Endothelial cell of umbilical vein (primary cell): Measurements from ENCODE around the gene SLC6A20. TPM values are rescaled to one million over a fixed set of nuclear protein-coding genes. Genes with fewer than 3 reads are reported as not detected.
A peak's percentile ranks its signal among the peaks of the same experiment; 100 is the strongest.

Experiments used
- BruUV-seq: library from RNA; stranded (reverse); fragments of 400-500 nt; replicated peaks from 2 replicates; lab custom pipeline; 2021; lab: Mats Ljungman, UMichigan
- CTCF ChIA-PET: fragments of 300-600, 350-600 bp; sonication (Branson Sonifier 250); formaldehyde crosslinking; loops from one replicate; lab custom pipeline; 2021; ENCODE audit warnings: antibody characterized with exemption, inconsistent platforms; lab: Charles Lee
- POLR2A ChIA-PET: fragments of 300-600, 350-600 bp; sonication (Branson Sonifier 250); formaldehyde crosslinking; loops from one replicate; lab custom pipeline; 2021; ENCODE audit warnings: antibody characterized with exemption, inconsistent platforms; lab: Charles Lee
- DNase-seq: peaks from one replicate; pipeline ENCODE4 v3.0.0-alpha.2; 2011; ENCODE audit warnings: low read depth, low spot score
- FAIRE-seq: peaks from 2 replicates; lab custom pipeline; 2011; peaks lifted over from hg19 to GRCh38; lab: Jason Lieb, UNC
- H2AFZ ChIP-seq: 2 replicates; pipeline ENCODE4 v1.6.0; 2012; ENCODE audit warnings: low read depth, low read length, control low read depth, inconsistent platforms
- H3K27ac ChIP-seq: 2 replicates; pipeline ENCODE4 v1.5.1; 2011; ENCODE audit warnings: low read depth, mild to moderate bottlenecking, control low read depth, low read length, moderate library complexity; ENCODE audit not compliant: insufficient read depth
- H3K27me3 ChIP-seq, 2 experiments: 2 replicates each; pipeline versions ENCODE4 v1.6.0 to v1.6.1; 2011; ENCODE audit warnings: low read length in 2 of 2, mixed read lengths in 1 of 2; ENCODE audit not compliant: control insufficient read depth in 2 of 2, insufficient read depth in 2 of 2
- H3K36me3 ChIP-seq, 2 experiments: 2 replicates in 1 of 2; 3 replicates in 1 of 2; pipeline ENCODE4 v1.5.1; 2011; ENCODE audit warnings: low read length in 2 of 2, mild to moderate bottlenecking in 1 of 2, moderate library complexity in 1 of 2; ENCODE audit not compliant: control insufficient read depth in 2 of 2, insufficient read depth in 2 of 2; ENCODE audit errors: extremely low read depth in 1 of 2
- H3K4me1 ChIP-seq: 3 replicates; pipeline ENCODE4 v1.5.1; 2011; ENCODE audit warnings: mild to moderate bottlenecking, low read length; ENCODE audit not compliant: control insufficient read depth, insufficient read depth; ENCODE audit errors: extremely low read depth
- H3K4me2 ChIP-seq: 2 replicates; pipeline ENCODE4 v1.6.1; 2011; ENCODE audit warnings: low read length, control low read depth, mixed read lengths; ENCODE audit not compliant: insufficient read depth
- H3K4me3 ChIP-seq, 3 experiments: fragments of 200-600 bp in 1 of 3; sonication (generic), shearing (Covaris generic) in 1 of 3; replicated peaks in 1 of 3; 2 replicates each; pipeline ENCODE4 v1.5.1; 2011 to 2016; ENCODE audit warnings: control low read depth in 3 of 3, low read length in 3 of 3, mild to moderate bottlenecking in 2 of 3, inconsistent platforms in 1 of 3, low read depth in 1 of 3, moderate library complexity in 1 of 3; ENCODE audit not compliant: insufficient read depth in 1 of 3
- H3K79me2 ChIP-seq: 2 replicates; pipeline ENCODE4 v1.6.0; 2012; ENCODE audit warnings: low read length, inconsistent platforms; ENCODE audit not compliant: control insufficient read depth, insufficient read depth
- H3K9ac ChIP-seq: replicated peaks from 2 replicates; pipeline ENCODE3; 2011; ENCODE audit warnings: low read length, control low read depth; ENCODE audit not compliant: insufficient read depth; ENCODE audit errors: extremely low read depth
- H3K9me1 ChIP-seq: replicated peaks from 3 replicates; pipeline ENCODE4 v1.6.0; 2011; ENCODE audit warnings: mild to moderate bottlenecking, low read length; ENCODE audit not compliant: control insufficient read depth, insufficient read depth; ENCODE audit errors: extremely low read depth
- H3K9me3 ChIP-seq: replicated peaks from 2 replicates; pipeline ENCODE4 v1.5.1; 2012; ENCODE audit warnings: low read length, inconsistent platforms; ENCODE audit not compliant: control insufficient read depth, insufficient read depth
- H4K20me1 ChIP-seq: replicated peaks from 2 replicates; pipeline ENCODE3; 2011; ENCODE audit warnings: mild to moderate bottlenecking, low read length; ENCODE audit not compliant: control insufficient read depth, insufficient read depth; ENCODE audit errors: extremely low read depth
- CTCF ChIP-seq, 2 donors: IDR thresholded peaks; 1 replicate in 1 of 2; 2 replicates in 1 of 2; pipeline ENCODE4 v1.5.1; 2011; ENCODE audit warnings: low read length in 2 of 2, mild to moderate bottlenecking in 2 of 2, moderate library complexity in 2 of 2, control low read depth in 1 of 2, inconsistent platforms in 1 of 2, low read depth in 1 of 2; ENCODE audit not compliant: insufficient read depth in 1 of 2; ENCODE audit errors: extremely low read depth in 1 of 2
- EZH2 ChIP-seq: IDR thresholded peaks from 2 replicates; pipeline ENCODE4 v1.6.1; 2012; ENCODE audit warnings: borderline replicate concordance, low read depth, mild to moderate bottlenecking, moderate library complexity, low read length, inconsistent platforms; ENCODE audit not compliant: severe bottlenecking
- FOS ChIP-seq: IDR thresholded peaks from 2 replicates; pipeline ENCODE4 v1.6.1; 2011; ENCODE audit warnings: mild to moderate bottlenecking, low read length, moderate library complexity, borderline replicate concordance; ENCODE audit not compliant: insufficient read depth
- GATA2 ChIP-seq: IDR thresholded peaks from 2 replicates; pipeline ENCODE4 v1.7.0; 2011; ENCODE audit warnings: low read depth, mild to moderate bottlenecking, moderate library complexity, mixed read lengths, low read length; ENCODE audit not compliant: insufficient read length, insufficient read depth
- JUN ChIP-seq: IDR thresholded peaks from 2 replicates; pipeline ENCODE4 v1.6.1; 2011; ENCODE audit warnings: borderline replicate concordance, low read depth; ENCODE audit not compliant: insufficient read length, insufficient read depth
- MAX ChIP-seq: IDR thresholded peaks from 2 replicates; pipeline ENCODE4 v1.6.1; 2011; ENCODE audit not compliant: insufficient read depth, insufficient read length
- MYC ChIP-seq: IDR thresholded peaks from one replicate; pipeline ENCODE4 v1.6.1; 2011; ENCODE audit warnings: mild to moderate bottlenecking, low read depth, low read length
- POLR2A ChIP-seq: IDR thresholded peaks from 2 replicates; pipeline ENCODE4 v1.6.1; 2012; ENCODE audit warnings: low read depth, mild to moderate bottlenecking, control low read depth, low read length
- POLR2AphosphoS5 ChIP-seq: IDR thresholded peaks from 2 replicates; pipeline ENCODE4 v1.6.1; 2012; ENCODE audit warnings: low read depth, mild to moderate bottlenecking, control low read depth, low read length, moderate library complexity; ENCODE audit not compliant: insufficient read depth
- dilution Hi-C: fragments of 300-500 bp; cut with MboI; formaldehyde crosslinking; loops from one replicate; pipeline ENCODE4 v1.15.0; 2019; ENCODE audit warnings: low sequenced_read_pairs; ENCODE audit not compliant: extremely low pct_ligation_motif_present
- intact Hi-C: fragments of 100-400 bp; cut with micrococcal nuclease; formaldehyde crosslinking; loops from one replicate; pipeline ENCODE4 v1.10.0; 2022
- polyA plus RNA-seq, 4 experiments: library from polyadenylated mRNA; depleted of rRNA in 3 of 4; stranded (reverse) in 3 of 4; unstranded in 1 of 4; fragments of >200 nt; gene quantifications; 2 replicates each; pipeline versions ENCODE4 v1.2.1 to v1.2.3, GENCODE V29; 2011 to 2012; ENCODE audit warnings: missing spikeins in 1 of 4
- total RNA-seq: library from RNA; stranded (reverse); gene quantifications from 2 replicates; pipeline ENCODE4 v1.2.3, GENCODE V29; 2021

Gene SLC6A20
- total and polyA plus RNA-seq, 2 donors (not counting 3 experiments of a cell fraction or from before 2014, with no cell fraction given), result not detected

DNA sequence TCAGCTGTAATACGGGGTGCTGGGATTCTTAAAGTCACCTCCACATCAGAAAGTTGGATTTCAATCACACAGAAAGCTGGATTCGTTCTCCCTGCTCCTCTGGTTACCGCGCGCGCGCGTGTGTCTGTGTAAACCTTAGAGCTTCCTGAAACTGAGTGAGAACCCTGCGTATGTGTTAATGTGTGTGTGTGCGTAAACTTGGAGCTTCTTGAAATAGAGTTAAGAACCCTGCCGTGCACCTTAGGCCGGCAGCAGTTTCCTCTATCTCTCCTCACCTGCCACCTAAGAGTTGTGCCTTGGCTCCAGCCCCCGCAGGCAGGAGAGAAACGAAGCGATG lies 45.1 kb upstream of the SLC6A20 start:
- Histone ChIP-seq H3K9me1 (no peaks in the 10 kb centered on the region), H3K27me3 (peaks cover 3 to 7% of the 10 kb centered on the region in 2 experiments), H3K79me2 (no peaks in the 10 kb centered on the region), H3K36me3 (no peaks in the 10 kb centered on the region), H3K27ac (peak overlapping the region; percentile 46), H3K4me3 (peak overlapping the region; percentile 27 to 79 (median 69)), H3K4me1 (peaks cover 5% of the 10 kb centered on the region), H3K4me2 (peak overlapping the region; percentile 84), H2AFZ (peak overlapping the region; percentile 46), H3K9ac (peak overlapping the region; percentile 61), H3K9me3 (no peaks in the 10 kb centered on the region), H4K20me1 (no peaks in the 10 kb centered on the region)
- ChIA-PET POLR2A (no interaction called here), CTCF (interaction anchor here (0.8 to 2.5 kb wide), 5 partner anchors 9 to 97 kb away, joined by 3 to 7 read pairs (median 5); no protein-coding TSS in a partner anchor)
- BruUV-seq, result TSS peak; percentile 61
- DNase-seq (peak; percentile 41), FAIRE-seq (no peak)
- intact Hi-C loops, result loop anchor here (2.0 kb wide), 1 partner anchor 81 kb away; no protein-coding TSS in a partner anchor
- TF ChIP-seq GATA2, result no peak
- TF ChIP-seq EZH2, result no peak
- TF ChIP-seq FOS, result no peak
- dilution Hi-C loops, result no loop called here

DNA sequence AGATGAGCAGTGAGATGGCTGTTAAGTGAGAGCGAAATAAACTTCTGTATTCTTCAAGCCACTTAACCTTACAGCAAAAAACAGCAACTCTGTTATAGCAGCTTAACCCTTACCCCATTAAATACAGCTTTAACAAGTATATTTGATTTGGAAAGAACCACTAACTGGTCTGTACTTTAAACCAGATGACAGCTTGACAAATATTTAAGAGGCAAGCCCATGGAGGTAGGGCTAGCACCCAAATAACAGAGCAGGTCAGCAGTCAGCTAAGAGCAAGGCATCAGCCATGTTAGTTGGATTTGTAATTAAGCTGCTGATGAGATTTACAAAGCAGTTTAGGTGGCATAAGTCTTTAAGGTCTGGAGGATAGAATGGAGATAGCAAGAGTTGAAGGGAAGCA lies 42.1 kb upstream of the SLC6A20 start:
- no peaks in the 10 kb centered on the region for H3K9me1 ChIP-seq
- no peak overlapping the region for H3K27ac ChIP-seq
- no TSS peak for BruUV-seq
- H3K79me2 ChIP-seq, result no peaks in the 10 kb centered on the region
- H3K9ac ChIP-seq, result no peak overlapping the region
- ChIA-PET POLR2A (no interaction called here), CTCF (no interaction called here)
- no peak overlapping the region for H3K4me3 ChIP-seq
- no peaks in the 10 kb centered on the region for H3K9me3 ChIP-seq
- H3K36me3 ChIP-seq, result peaks cover 2 to 3% of the 10 kb centered on the region in 2 experiments
- DNase-seq, result no peak
- no peak overlapping the region for H3K4me2 ChIP-seq
- no peak overlapping the region for H2AFZ ChIP-seq
- H3K27me3 ChIP-seq, result peaks cover 0 to 2% of the 10 kb centered on the region in 2 experiments
- peaks cover 5% of the 10 kb centered on the region for H3K4me1 ChIP-seq
- intact Hi-C loops, result no loop called here
- no peak for FAIRE-seq
- no peaks in the 10 kb centered on the region for H4K20me1 ChIP-seq
- no peak for TF ChIP-seq CTCF (IDR thresholded peaks at IDR 0.05; ENCODE audit: extremely low read depth in 1 of 2, insufficient read depth in 1 of 2, low read depth in 1 of 2, low read length in 2 of 2)
- TF ChIP-seq FOS, result no peak
- TF ChIP-seq GATA2, result no peak
- TF ChIP-seq EZH2, result no peak
- no peak for TF ChIP-seq JUN
- TF ChIP-seq MAX, result no peak
- TF ChIP-seq POLR2A, result no peak
- TF ChIP-seq MYC, result no peak
- TF ChIP-seq POLR2AphosphoS5, result no peak
- dilution Hi-C loops, result no loop called here
